SK-N-SH (cell line): Measurements from ENCODE around the gene ZNF579. TPM values are rescaled to one million over a fixed set of nuclear protein-coding genes. Genes with fewer than 3 reads are reported as not detected.

ENCODE experiments used
- CTCF ChIA-PET: fragments of 300-600, 350-600 bp; formaldehyde crosslinking; extraction: SDS; loops from one replicate; lab custom pipeline; 2021; lab: Yijun Ruan, JAX
- POLR2A ChIA-PET: fragments of 350-600 bp; sonication (Branson Sonifier 250); formaldehyde crosslinking; extraction: SDS; loops from one replicate; lab custom pipeline; 2020; ENCODE audit warnings: antibody characterized with exemption, inconsistent platforms; lab: Yijun Ruan, JAX
- DNase-seq: peaks from one replicate; pipeline ENCODE4 v3.0.0; 2012
- H2AFZ ChIP-seq: fragments of 200-600 bp; sonication (generic); 2 replicates; pipeline ENCODE4 v1.8.1; 2016; ENCODE audit warnings: antibody characterized with exemption, mild to moderate bottlenecking, low read depth
- H3F3A ChIP-seq: fragments of 200-600 bp; sonication (generic); replicated peaks from 2 replicates; pipeline ENCODE3; 2016; ENCODE audit warnings: antibody characterized with exemption, mild to moderate bottlenecking; ENCODE audit not compliant: insufficient read depth
- H3K27ac ChIP-seq, 2 experiments: fragments of 200-500 bp in 1 of 2; fragments of 200-600 bp in 1 of 2; sonication (Bioruptor generic) in 1 of 2; sonication (generic), shearing (Covaris generic) in 1 of 2; 2 replicates each; pipeline versions ENCODE4 v1.5.1 to v1.6.1; 2014 to 2016; ENCODE audit warnings: low read depth in 2 of 2, inconsistent platforms in 1 of 2, low read length in 1 of 2, mild to moderate bottlenecking in 1 of 2, mixed read lengths in 1 of 2
- H3K27me3 ChIP-seq: fragments of 200-600 bp; sonication (generic), shearing (Covaris generic); 2 replicates; pipeline ENCODE4 v1.6.1; 2016; ENCODE audit warnings: mixed run types; ENCODE audit not compliant: insufficient read depth
- H3K36me3 ChIP-seq, 2 experiments: fragments of 200-500 bp in 1 of 2; fragments of 200-600 bp in 1 of 2; sonication (Bioruptor generic) in 1 of 2; sonication (generic) in 1 of 2; replicated peaks in 1 of 2; 2 replicates each; pipeline versions ENCODE3 to v1.5.1; 2014 to 2016; ENCODE audit warnings: low read length in 1 of 2, mild to moderate bottlenecking in 1 of 2; ENCODE audit not compliant: insufficient read depth in 2 of 2, control insufficient read depth in 1 of 2
- H3K4me1 ChIP-seq, 2 experiments: fragments of 200-500 bp in 1 of 2; fragments of 200-600 bp in 1 of 2; sonication (Bioruptor generic) in 1 of 2; sonication (generic), shearing (Covaris generic) in 1 of 2; 2 replicates each; pipeline versions ENCODE4 v1.5.1 to v1.6.1; 2014 to 2016; ENCODE audit warnings: low read depth in 1 of 2, low read length in 1 of 2, mixed run types in 1 of 2; ENCODE audit not compliant: insufficient read depth in 2 of 2, control insufficient read depth in 1 of 2
- H3K4me2 ChIP-seq: fragments of 200-600 bp; sonication (generic), shearing (Covaris generic); 2 replicates; pipeline ENCODE4 v1.6.1; 2017; ENCODE audit warnings: mixed run types
- H3K4me3 ChIP-seq, 2 experiments: fragments of 200-500 bp in 1 of 2; fragments of 200-600 bp in 1 of 2; sonication (Bioruptor generic) in 1 of 2; sonication (generic), shearing (Covaris generic) in 1 of 2; 2 replicates each; pipeline versions ENCODE4 v1.5.1 to v1.8.1; 2014 to 2016; ENCODE audit warnings: low read depth in 2 of 2, inconsistent platforms in 1 of 2, low read length in 1 of 2, mild to moderate bottlenecking in 1 of 2, mixed read lengths in 1 of 2, moderate library complexity in 1 of 2
- H3K79me2 ChIP-seq: fragments of 200-600 bp; sonication (generic); 2 replicates; pipeline ENCODE4 v1.8.1; 2017; ENCODE audit warnings: mild to moderate bottlenecking; ENCODE audit not compliant: insufficient read depth
- H3K9ac ChIP-seq: fragments of 200-600 bp; sonication (generic); 2 replicates; pipeline ENCODE4 v1.6.1; 2017; ENCODE audit warnings: mixed run types
- H3K9me2 ChIP-seq: fragments of 200-600 bp; sonication (generic); 2 replicates; pipeline ENCODE4 v1.6.1; 2017; ENCODE audit warnings: mixed run types
- H3K9me3 ChIP-seq: fragments of 200-600 bp; sonication (generic); 2 replicates; pipeline ENCODE4 v1.6.1; 2017; ENCODE audit warnings: mixed run types, mild to moderate bottlenecking, moderate library complexity
- H4K20me1 ChIP-seq: fragments of 200-600 bp; sonication (generic); 2 replicates; pipeline ENCODE4 v1.6.1; 2017; ENCODE audit warnings: mild to moderate bottlenecking, mixed run types; ENCODE audit not compliant: insufficient read depth
- ELF1 ChIP-seq: IDR thresholded peaks from 2 replicates; pipeline ENCODE4 v1.4.0; 2012
- EZH2phosphoT487 ChIP-seq: fragments of 200-600 bp; sonication (generic); IDR thresholded peaks from 2 replicates; pipeline ENCODE4 v1.6.1; 2017; ENCODE audit warnings: low read depth, mixed run types, mild to moderate bottlenecking, antibody characterized with exemption, moderate library complexity, borderline replicate concordance
- FOXJ3 ChIP-seq: sonication (generic); formaldehyde crosslinking; IDR thresholded peaks from 2 replicates; pipeline ENCODE4 v1.5.1; 2020; ENCODE audit warnings: mild to moderate bottlenecking, missing genetic modification reagents
- FOXM1 ChIP-seq: IDR thresholded peaks from 2 replicates; pipeline ENCODE4 v1.4.0; 2012; ENCODE audit warnings: low read depth, mild to moderate bottlenecking
- GABPA ChIP-seq: IDR thresholded peaks from 2 replicates; pipeline ENCODE4 v1.4.0; 2012; ENCODE audit warnings: low read depth, mild to moderate bottlenecking
- JUND ChIP-seq: IDR thresholded peaks from 2 replicates; pipeline ENCODE4 v1.4.0; 2012
- MEF2A ChIP-seq: IDR thresholded peaks from 2 replicates; pipeline ENCODE4 v1.4.0; 2012; ENCODE audit warnings: low read depth, borderline replicate concordance
- MXI1 ChIP-seq: IDR thresholded peaks from 2 replicates; pipeline ENCODE4 v1.6.1; 2012; ENCODE audit warnings: mild to moderate bottlenecking, low read depth, low read length, improper control_type of control experiment
- NFIC ChIP-seq: IDR thresholded peaks from 2 replicates; pipeline ENCODE4 v1.4.0; 2012; ENCODE audit warnings: borderline replicate concordance
- NRF1 ChIP-seq: IDR thresholded peaks from 2 replicates; pipeline ENCODE4 v1.6.1; 2012; ENCODE audit warnings: low read depth, mild to moderate bottlenecking, low read length
- RAD21 ChIP-seq: IDR thresholded peaks from 2 replicates; pipeline ENCODE4 v1.6.1; 2012; ENCODE audit warnings: mild to moderate bottlenecking, low read length
- RCOR1 ChIP-seq: fragments of 150-350 bp; IDR thresholded peaks from 2 replicates; pipeline ENCODE4 v1.6.1; 2017; ENCODE audit warnings: antibody characterized with exemption, low read length
- RFX5 ChIP-seq: IDR thresholded peaks from 2 replicates; pipeline ENCODE4 v1.6.1; 2012; ENCODE audit warnings: mild to moderate bottlenecking, improper control_type of control experiment, low read length
- SIN3A ChIP-seq: IDR thresholded peaks from 2 replicates; pipeline ENCODE4 v1.6.1; 2012; ENCODE audit warnings: low read depth, mild to moderate bottlenecking, low read length, moderate library complexity, borderline replicate concordance
- SMC3 ChIP-seq: IDR thresholded peaks from 2 replicates; pipeline ENCODE4 v1.6.1; 2012; ENCODE audit warnings: low read depth, low read length, improper control_type of control experiment
- YY1 ChIP-seq: IDR thresholded peaks from 2 replicates; pipeline ENCODE4 v1.4.0; 2012; ENCODE audit warnings: low read depth, mild to moderate bottlenecking
- WGBS: methylation state at CpG from one replicate; pipeline ENCODE4 v1.1.6; 2017; ENCODE audit warnings: low lambda C conversion rate; 5-methylcytosine and 5-hydroxymethylcytosine counted together
- polyA plus RNA-seq, 3 experiments: library from polyadenylated mRNA; depleted of rRNA; stranded (reverse); fragments of >200 nt; gene quantifications; 2 replicates each; pipeline ENCODE4 v1.2.3, GENCODE V29; 2012
- TF ChIP-seq, protein P1 (sequence below): IDR thresholded peaks from 2 replicates; pipeline ENCODE4; 2012
- TF ChIP-seq, protein P2 (sequence below): IDR thresholded peaks from 2 replicates; pipeline ENCODE4 v1.4.0; 2012; ENCODE audit warnings: low read depth, borderline replicate concordance
- TF ChIP-seq, protein P3 (sequence below): IDR thresholded peaks from 2 replicates; pipeline ENCODE4 v1.4.0; 2012; ENCODE audit warnings: low read depth
- TF ChIP-seq, protein P4 (sequence below): fragments of 150-350 bp; IDR thresholded peaks from 2 replicates; pipeline ENCODE4 v1.6.1; 2016; ENCODE audit warnings: mild to moderate bottlenecking, low read depth, low read length
- TF ChIP-seq, protein P5 (sequence below): fragments of 200-600 bp; sonication (generic); IDR thresholded peaks from 2 replicates; pipeline ENCODE4 v1.6.1; 2017; ENCODE audit warnings: antibody characterized with exemption, mild to moderate bottlenecking, moderate library complexity

The ZNF579 gene
- polyA plus RNA-seq, 1 of the 3 experiments (the other 2 are of a cell fraction): 5.9 TPM

DNA sequence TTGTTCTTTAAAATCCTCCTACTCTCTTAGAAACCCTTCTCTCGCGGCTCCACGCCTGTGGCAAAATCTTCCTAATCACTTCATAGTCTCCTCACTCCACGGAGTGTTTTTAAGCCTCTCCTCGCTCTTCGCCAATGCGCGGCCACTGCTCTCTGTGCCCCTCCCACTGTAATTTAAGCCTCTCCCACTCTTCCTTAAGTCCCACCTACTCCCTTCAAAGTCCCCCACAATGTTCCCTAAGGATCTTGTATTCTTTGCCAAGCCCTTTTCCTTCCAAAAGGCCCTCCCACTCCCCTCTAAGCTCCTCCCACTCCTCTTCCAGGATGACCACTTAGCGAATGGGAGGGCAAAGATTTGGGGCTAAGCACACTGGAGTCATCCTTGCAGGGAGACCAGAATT is 17.4 kb upstream of the ZNF579 start (continued):
- no peak for TF ChIP-seq EZH2phosphoT487
- no peak for TF ChIP-seq JUND

DNA sequence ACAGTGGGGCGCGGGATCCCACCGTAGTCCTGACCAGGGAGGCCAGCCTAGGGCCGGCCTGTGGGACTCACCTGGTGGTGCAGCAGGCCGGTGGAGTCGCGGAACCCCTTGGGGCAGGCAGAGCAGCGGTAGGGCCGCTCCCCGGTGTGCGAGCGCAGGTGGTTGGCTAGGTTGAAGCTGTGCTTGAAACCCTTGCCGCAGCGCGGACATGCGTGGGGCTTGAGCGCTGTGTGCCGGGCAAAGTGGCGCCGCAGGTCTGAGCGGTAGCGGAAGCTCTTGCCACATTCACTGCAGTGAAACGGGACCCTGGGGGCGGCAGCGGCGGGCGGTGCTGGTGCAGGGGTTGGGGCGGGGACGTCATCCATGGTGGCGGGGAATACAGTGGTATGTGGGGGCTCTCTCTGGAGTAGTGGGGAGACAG is 16.9 kb upstream of the ZNF579 start:
- Histone ChIP-seq H3K4me2 (no peak overlapping the region), H3K27me3 (no peaks in the 10 kb centered on the region)
- ChIA-PET CTCF (no interaction called here), POLR2A (interaction anchor here (3.3 kb wide), 1 partner anchor 10 kb away, joined by 32 read pairs; no protein-coding TSS in a partner anchor)
- TF ChIP-seq SIN3A (no peak), RCOR1 (no peak), MXI1 (no peak), ELF1 (no peak)
- TF ChIP-seq, all 33 proteins: peak for 0
- Histone ChIP-seq H3K4me1 (peaks cover 6 to 13% of the 10 kb centered on the region in 2 experiments; a peak in 3 of 4 replicates), H3K79me2 (peaks cover 18% of the 10 kb centered on the region), H3K4me3 (no peak overlapping the region), H3K27ac (no peak overlapping the region), H3K36me3 (peaks cover 20 to 30% of the 10 kb centered on the region in 2 experiments), H3K9me2 (no peaks in the 10 kb centered on the region), H4K20me1 (no peaks in the 10 kb centered on the region), H3K9ac (no peak overlapping the region), H3F3A (peaks cover 13% of the 10 kb centered on the region), H2AFZ (no peak overlapping the region), H3K9me3 (no peaks in the 10 kb centered on the region)
- WGBS: 95% methylated on average over 30 of the region's 30 CpGs
- peak; percentile 6 for DNase-seq

DNA sequence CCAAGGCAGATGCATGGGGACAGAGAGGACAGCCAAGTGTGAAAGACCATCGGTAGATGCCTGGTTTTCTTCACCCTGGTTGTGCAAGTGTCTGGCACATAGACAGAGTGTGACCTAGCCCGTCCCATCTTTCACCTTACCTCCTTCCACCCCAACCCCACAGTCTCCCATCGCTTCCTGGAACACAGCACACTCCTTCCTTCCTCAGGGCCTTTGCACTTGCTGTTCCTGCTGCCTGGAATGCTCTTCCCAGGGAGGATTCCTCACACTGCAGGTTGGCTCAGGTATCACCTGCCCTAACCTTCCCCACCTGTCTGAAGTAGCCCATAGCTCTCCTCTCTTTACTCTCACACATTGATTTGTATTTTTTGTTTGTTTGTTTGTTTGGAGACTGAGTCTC is 15.7 kb upstream of the ZNF579 start:
- no peak for DNase-seq
- no peak overlapping the region for H3K4me2 ChIP-seq
- no peak for TF ChIP-seq GABPA
- TF ChIP-seq, protein P1, sequence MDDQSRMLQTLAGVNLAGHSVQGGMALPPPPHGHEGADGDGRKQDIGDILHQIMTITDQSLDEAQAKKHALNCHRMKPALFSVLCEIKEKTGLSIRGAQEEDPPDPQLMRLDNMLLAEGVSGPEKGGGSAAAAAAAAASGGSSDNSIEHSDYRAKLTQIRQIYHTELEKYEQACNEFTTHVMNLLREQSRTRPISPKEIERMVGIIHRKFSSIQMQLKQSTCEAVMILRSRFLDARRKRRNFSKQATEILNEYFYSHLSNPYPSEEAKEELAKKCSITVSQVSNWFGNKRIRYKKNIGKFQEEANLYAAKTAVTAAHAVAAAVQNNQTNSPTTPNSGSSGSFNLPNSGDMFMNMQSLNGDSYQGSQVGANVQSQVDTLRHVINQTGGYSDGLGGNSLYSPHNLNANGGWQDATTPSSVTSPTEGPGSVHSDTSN: no peak
- no peak for TF ChIP-seq RFX5
- TF ChIP-seq SMC3: no peak
- no peak for TF ChIP-seq JUND
- no peak for TF ChIP-seq NFIC
- no peak for TF ChIP-seq MXI1
- TF ChIP-seq ELF1: no peak
- TF ChIP-seq, protein P2, sequence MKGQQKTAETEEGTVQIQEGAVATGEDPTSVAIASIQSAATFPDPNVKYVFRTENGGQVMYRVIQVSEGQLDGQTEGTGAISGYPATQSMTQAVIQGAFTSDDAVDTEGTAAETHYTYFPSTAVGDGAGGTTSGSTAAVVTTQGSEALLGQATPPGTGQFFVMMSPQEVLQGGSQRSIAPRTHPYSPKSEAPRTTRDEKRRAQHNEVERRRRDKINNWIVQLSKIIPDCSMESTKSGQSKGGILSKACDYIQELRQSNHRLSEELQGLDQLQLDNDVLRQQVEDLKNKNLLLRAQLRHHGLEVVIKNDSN: no peak
- TF ChIP-seq NRF1: no peak
- TF ChIP-seq FOXJ3 (CRISPR knock-in tag): no peak
- TF ChIP-seq, protein P3, sequence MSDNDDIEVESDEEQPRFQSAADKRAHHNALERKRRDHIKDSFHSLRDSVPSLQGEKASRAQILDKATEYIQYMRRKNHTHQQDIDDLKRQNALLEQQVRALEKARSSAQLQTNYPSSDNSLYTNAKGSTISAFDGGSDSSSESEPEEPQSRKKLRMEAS: no peak
- no peak for TF ChIP-seq YY1
- TF ChIP-seq FOXM1: no peak
- TF ChIP-seq, protein P4, sequence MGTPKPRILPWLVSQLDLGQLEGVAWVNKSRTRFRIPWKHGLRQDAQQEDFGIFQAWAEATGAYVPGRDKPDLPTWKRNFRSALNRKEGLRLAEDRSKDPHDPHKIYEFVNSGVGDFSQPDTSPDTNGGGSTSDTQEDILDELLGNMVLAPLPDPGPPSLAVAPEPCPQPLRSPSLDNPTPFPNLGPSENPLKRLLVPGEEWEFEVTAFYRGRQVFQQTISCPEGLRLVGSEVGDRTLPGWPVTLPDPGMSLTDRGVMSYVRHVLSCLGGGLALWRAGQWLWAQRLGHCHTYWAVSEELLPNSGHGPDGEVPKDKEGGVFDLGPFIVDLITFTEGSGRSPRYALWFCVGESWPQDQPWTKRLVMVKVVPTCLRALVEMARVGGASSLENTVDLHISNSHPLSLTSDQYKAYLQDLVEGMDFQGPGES: no peak
- TF ChIP-seq, protein P5, sequence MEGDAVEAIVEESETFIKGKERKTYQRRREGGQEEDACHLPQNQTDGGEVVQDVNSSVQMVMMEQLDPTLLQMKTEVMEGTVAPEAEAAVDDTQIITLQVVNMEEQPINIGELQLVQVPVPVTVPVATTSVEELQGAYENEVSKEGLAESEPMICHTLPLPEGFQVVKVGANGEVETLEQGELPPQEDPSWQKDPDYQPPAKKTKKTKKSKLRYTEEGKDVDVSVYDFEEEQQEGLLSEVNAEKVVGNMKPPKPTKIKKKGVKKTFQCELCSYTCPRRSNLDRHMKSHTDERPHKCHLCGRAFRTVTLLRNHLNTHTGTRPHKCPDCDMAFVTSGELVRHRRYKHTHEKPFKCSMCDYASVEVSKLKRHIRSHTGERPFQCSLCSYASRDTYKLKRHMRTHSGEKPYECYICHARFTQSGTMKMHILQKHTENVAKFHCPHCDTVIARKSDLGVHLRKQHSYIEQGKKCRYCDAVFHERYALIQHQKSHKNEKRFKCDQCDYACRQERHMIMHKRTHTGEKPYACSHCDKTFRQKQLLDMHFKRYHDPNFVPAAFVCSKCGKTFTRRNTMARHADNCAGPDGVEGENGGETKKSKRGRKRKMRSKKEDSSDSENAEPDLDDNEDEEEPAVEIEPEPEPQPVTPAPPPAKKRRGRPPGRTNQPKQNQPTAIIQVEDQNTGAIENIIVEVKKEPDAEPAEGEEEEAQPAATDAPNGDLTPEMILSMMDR: no peak
- TF ChIP-seq MEF2A: no peak
- no peak for TF ChIP-seq RAD21
- TF ChIP-seq, all 33 proteins: peak for 0

More for the DNA sequence above, 15.7 kb upstream of the ZNF579 start:
- Histone ChIP-seq H3K4me1 (peaks cover 6 to 10% of the 10 kb centered on the region in 2 experiments; a peak in 3 of 4 replicates), H3K9me2 (no peaks in the 10 kb centered on the region), H3K9me3 (no peaks in the 10 kb centered on the region), H4K20me1 (no peaks in the 10 kb centered on the region), H3K9ac (no peak overlapping the region), H2AFZ (no peak overlapping the region), H3K36me3 (peaks cover 20 to 34% of the 10 kb centered on the region in 2 experiments), H3F3A (peaks cover 10% of the 10 kb centered on the region), H3K79me2 (peaks cover 14% of the 10 kb centered on the region), H3K27ac (no peak overlapping the region), H3K4me3 (no peak overlapping the region), H3K27me3 (no peaks in the 10 kb centered on the region)
- WGBS: 87% methylated on average over 3 of the region's 3 CpGs
- POLR2A ChIA-PET: no interaction called here
- CTCF ChIA-PET: interaction anchor here (1.2 to 1.3 kb wide), 2 partner anchors 35 to 43 kb away, joined by 3 to 4 read pairs; no protein-coding TSS in a partner anchor
